Nucleus accumbens (tissue), 56 donors: Measurements from ENCODE around the gene ST14.

Source experiments
- DNase-seq, 56 donors: peaks; one replicate each; lab custom pipeline; 2025; lab: John Stamatoyannopoulos, UW

Gene ST14

GRCh38 chr11:130159657-130160497 is at the start of gene ST14:
TSS of gene ST14 (plus strand) at chr11:130159782. CDS start at chr11:130159980, 198 bp downstream.
- DNase-seq, result peak in 1 of 56 donors; percentile 27

DNA sequence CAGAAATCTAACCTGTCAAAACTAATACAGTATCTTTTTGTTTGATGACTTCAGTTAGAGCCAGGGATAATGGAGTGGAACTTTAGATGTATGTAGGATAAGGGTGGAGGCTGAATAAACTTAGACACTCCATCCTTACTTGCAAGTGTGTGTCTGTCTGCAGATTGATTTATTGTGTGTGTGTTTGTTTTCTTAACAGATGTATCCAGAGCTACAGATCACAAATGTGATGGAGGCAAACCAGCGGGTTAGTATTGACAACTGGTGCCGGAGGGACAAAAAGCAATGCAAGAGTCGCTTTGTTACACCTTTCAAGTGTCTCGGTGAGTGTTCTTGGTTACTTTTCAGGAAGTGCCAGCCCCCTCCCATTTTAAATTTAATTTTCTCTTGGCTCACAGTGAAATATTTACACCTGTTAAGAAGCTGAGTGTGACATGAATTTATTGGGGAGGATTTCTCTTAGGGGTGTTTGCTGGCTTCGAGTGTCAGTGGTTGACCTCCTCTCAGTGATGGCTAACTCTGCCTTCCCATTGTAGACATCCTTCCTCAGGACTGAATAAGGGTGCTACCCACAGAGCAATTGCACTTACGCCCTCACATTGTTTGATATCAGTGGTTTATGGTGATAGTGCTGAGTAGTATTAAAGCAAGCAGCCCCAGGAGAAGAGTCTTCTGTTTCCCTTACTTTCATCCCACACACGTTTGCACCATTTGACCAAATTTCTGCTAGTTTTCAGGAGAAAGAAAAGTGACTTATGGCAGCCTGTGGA is 49.1 kb upstream of the ST14 start:
- no peak for DNase-seq

- DNase-seq, result no peak
These were observed 47.3 kb upstream of the ST14 start for GRCh38 chr11:130112071-130112830.

GRCh38 chr11:130114281-130114680 is 45.3 kb upstream of the ST14 start:
- no peak for DNase-seq

- no peak for DNase-seq
These were observed 44.9 kb upstream of the ST14 start for GRCh38 chr11:130114726-130115125.

- DNase-seq, result no peak
These were observed 44.4 kb upstream of the ST14 start for GRCh38 chr11:130115218-130115617.

GRCh38 chr11:130118165-130118564 is 41.4 kb upstream of the ST14 start:
- DNase-seq, result no peak

- no peak for DNase-seq
These were observed 40.8 kb upstream of the ST14 start for GRCh38 chr11:130118636-130119387.

DNA sequence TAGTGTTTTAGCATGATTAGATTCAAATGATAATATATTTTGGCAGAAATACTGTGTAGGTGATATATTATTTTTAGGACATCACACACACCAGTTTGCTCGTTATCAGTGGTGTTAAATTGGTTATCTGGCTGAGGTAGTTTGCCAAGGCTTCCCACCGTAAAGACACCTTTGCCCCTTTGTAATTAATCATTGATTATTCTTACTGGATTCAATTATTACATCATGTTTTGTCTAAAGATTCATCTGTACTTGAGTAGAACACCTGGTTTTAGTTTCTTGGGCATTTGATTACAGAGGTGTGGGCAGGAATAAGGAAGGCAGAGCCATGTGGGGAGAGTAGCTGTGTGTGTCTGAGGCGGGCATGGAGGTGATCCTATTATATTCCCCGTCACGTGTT is 39.5 kb upstream of the ST14 start:
- no peak for DNase-seq

GRCh38 chr11:130121445-130121978 is 38.1 kb upstream of the ST14 start:
- no peak for DNase-seq

- no peak for DNase-seq
These were observed 37.4 kb upstream of the ST14 start for GRCh38 chr11:130122141-130122575.

GRCh38 chr11:130123414-130124040 is 36.1 kb upstream of the ST14 start:
- DNase-seq, result no peak

GRCh38 chr11:130124096-130124495 is 35.5 kb upstream of the ST14 start:
- DNase-seq, result peak in 6 of 56 donors; percentile 6 to 34 (median 18)

GRCh38 chr11:130125638-130126037 is 33.9 kb upstream of the ST14 start:
- DNase-seq, result no peak

GRCh38 chr11:130126516-130126915 is 33.1 kb upstream of the ST14 start:
- no peak for DNase-seq

DNA sequence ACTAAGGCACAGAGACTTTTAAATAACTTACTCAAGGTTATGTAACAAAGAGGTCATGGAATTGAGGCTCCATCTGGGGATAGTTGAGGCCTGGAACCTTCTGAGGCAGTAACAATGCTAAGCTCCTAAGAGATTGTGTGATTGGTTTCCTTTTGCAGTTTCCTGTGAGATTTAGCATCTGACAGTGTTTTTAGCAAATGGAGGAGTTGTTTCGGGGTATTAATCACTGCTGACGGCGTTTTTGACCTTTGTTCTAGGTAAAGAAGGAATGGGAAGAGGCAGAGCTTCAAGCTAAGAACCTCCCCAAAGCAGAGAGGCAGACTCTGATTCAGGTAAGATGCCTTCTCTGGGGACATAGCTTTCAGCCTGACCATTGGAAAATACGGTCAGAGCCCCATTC is 32.1 kb upstream of the ST14 start:
- DNase-seq, result no peak

- DNase-seq, result no peak
These were observed 31.0 kb upstream of the ST14 start for GRCh38 chr11:130128626-130129025.

DNA sequence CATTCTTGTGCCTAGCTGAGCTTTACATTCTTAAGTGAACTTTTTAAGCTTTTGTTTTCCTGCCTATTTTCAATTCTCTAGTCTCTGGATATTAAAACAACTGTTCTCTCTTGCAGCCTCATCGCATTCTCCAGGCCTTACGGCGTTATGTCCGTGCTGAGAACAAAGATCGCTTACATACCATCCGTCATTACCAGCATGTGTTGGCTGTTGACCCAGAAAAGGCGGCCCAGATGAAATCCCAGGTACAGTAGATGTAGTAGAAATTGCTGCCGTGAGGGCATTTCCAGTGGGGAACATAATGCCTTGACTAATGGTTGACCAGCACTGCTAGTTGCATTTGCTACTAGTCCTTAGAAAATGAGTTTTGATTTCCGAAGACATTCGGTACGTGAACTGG is 29.7 kb upstream of the ST14 start:
- no peak for DNase-seq
